Measurements from ENCODE around the gene PPP2R2C.

PPP2R2C gene

DNA sequence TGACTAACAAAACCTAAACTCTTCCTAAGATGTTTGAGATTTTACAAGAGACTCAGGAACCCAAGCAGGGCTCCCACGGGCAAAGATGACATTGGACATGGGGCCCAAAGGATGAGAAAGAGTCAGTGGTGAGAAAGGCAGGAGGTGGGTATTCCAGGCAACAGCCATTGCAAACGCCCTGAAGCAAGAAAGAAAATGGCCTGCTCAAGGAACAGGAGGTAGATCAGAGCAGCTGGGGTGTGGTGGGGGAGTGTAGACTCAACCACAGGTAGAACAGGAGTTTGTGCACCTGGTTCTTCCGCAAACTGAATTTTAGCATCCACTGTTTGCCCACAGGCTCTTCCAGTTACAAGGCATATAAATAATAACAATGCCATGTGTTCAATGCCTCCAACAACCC is 3.3 kb downstream of the PPP2R2C start:
- DNase-seq (ENCODE audit: low read depth), result no peak

DNA sequence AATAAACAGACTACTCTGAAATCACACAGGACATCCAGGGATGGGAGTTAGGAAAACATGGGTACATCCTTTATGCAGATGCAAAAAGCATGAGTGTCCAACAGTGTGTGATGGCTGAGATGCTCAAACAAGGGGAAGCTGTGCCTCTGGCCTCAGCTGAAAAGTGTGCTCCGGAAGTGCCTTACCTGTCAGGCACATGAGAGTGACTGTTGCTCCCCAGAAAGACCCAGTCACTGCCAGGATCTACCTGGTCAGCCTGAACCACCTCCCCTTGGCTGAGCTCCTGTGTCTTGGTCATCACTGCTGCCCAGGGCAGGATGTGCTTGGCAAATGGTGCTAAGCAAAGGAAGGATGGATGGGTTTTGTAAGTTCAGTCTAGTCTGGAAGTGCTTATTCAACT is 4.0 kb downstream of the PPP2R2C start:
- no peak for DNase-seq (ENCODE audit: low read depth)

DNA sequence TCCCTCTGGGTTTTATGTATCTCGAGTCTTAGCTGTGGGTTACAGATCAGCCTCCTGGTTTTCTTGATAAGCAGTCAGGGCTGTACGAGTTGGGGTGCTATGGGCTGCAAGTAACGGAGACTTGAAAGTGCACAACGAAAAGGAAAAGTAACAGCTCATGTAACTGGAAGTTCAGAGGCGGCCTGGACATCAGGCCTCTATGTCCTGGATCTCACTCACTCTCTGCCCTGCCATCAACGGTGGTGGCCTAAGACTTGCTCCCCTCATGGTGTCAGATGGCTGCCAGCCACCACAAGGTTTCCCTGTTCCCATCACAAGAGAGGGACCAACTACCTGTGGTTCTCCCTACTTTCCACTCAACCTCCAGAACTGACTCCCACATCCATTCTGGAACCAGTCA is 4.8 kb downstream of the PPP2R2C start:
- DNase-seq (ENCODE audit: low read depth), result no peak

DNA sequence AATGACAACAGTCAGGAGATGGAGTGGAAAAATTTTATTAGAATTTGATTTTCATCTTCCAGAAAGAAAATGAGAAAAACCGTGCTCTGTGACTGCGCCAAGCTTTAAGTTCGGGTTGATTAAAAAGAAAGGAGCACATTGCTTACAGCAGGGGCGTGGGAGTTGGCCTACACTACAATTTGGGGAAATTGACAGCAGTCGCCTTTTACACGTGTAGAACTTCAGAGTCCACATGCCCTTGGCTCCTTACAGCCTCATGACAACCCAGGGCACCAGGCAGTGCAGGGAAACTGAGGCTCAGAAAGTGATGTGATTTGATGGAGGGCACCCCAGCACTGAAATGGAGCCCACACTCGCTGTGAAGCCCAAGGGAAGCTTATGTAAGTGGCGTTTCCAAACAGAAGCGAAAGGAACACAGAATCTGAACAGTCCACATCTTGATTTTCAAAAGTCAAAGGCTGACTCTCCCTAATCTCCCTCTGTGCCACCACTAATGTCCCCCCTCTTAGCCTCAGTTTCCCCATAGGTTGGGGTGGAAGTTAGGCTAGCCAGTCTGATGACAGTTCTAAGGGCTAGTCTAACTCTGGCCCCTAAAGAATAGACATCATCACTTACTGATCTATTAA is 5.5 kb downstream of the PPP2R2C start:
- no peak for DNase-seq (ENCODE audit: low read depth)

DNA sequence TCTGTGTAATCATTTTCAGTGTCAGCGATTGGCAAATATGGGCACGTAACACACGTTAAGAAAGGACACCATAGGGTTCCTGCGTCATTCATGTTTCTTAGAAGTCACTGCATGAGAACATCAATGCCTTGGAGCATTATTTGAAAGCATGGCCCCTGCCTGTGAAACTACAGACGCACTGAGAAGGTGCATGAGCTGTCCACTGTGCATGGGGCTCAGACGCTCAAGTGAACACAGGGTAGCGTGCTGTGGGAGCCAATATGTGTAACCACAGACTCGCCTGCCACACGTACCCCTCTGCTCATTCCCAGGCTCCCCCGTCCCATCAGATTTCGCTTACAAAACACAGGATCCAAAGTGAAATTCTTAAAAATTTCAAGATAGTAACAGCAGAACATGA is 6.5 kb downstream of the PPP2R2C start:
- no peak for DNase-seq (ENCODE audit: low read depth)

DNA sequence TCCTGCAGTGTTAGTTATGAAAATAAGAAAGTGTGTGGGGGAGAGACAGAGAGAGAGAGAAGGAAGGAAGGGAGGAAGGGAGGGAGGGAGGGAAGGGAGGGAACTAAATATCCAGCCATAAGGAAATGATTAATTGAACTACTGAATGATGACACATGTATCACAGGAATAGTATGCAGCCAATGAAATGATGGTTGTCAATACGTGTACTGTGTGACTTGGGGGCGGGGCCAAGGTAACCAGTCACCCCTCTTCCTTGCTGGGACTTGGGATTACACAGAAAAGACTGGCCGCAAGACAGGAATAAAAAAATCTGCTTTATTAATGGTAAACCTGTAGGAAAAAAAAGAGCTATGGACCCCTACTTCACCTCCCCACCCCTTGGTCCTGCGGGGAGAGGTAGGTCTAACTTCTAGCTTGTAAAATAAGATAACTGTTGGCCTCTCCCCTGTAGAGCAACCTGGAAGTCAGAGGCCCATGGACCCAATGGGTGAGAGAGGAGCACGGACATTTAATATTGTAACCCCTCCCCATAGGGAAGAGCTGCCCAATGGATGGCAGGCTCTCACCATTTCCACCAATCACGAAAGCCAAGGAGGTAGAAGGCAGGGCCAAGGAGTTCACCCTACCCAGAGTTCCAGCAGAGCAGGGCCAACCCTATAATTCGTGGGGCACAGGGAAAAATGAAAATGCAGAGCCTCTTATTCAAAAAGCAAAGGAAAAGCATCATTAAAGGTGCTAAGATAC is 7.4 kb downstream of the PPP2R2C start:
- no peak for DNase-seq (ENCODE audit: low read depth)

DNA sequence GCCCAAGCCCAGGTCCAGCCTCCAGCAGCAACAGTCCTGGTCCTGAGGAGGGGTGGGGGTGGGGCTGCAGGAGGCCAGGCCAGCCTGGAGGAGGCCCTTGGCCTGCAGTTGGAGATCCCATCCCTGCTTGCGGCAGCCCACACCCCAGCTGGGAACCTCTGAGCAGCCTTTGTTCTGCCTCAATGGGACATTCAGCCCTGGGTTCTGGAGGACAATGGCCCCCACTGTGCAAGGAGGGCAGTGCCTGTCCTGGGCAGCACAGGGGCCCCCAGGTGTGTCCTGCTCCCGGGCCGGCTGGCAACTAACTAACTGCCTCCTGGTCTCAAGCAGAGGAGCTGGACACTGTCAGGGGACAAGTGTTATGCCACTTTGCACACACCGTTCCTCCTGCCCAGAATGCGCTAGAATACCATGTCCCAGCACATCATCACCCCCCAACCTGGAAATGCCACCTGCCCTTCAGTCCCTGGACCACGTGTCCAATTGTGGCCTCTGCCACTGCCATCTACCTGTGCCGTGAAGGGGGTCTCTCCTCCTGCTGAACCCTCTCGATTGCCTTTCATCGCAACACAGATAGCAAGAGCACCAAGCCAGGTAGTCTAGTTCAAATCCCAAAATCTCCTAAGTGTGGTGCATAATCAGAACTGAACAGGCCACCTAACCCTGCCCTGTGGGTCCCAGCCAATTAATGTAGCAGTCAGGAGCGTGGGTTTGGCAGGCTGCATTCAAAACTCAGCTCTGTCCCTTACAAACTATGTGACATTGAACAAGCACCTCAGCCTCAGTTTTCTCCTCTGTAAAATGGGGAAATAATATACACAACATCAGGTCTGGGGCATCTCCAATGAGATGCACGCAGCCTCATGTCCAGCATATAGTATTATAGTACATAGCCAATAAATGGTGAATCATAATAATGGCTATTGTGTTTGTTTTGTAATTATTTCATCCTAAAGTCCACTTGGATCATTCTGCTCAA is 8.8 kb downstream of the PPP2R2C start:
- DNase-seq (ENCODE audit: low read depth), result no peak

DNA sequence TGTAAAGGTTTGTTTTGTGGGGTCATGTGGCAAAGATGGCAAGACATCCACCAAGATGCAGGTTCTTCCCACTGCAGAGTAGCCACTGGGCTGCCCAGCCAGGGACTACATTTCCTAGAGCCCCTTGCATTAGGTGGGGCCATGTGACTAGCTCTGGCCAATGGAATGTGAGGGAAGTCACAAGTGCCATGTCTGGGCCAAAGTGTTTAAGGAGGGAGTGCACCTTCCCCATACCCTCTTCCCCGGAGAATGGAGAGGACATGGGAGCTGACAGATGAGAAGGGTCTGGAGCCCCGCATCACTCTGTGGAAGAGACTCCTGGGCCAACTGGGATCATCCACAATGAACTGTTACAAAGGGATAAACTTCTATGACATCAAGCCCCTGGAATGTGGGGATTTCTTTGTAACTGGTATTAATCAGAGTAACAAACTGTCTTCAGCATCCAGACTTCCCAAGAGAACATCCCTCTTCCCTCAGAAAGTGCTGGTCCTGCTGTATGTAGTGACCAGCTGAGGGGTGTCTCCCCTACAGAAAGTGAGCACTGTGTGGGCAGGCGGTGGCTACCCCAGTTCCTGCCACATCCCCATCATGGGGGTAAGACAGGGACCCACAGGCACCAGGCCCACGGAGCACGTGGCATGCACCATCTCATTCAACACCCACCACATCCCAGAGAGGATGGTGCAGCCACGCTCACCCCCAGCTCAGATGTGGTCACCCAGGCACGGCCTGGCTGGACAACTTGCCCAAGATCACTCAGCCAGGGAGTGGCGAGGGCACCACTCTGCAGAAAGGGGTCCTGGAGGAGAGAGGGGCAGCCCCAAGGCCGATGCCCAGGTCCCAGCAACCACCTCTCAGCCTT is 10.9 kb downstream of the PPP2R2C start:
- no peak for DNase-seq (ENCODE audit: low read depth)

DNA sequence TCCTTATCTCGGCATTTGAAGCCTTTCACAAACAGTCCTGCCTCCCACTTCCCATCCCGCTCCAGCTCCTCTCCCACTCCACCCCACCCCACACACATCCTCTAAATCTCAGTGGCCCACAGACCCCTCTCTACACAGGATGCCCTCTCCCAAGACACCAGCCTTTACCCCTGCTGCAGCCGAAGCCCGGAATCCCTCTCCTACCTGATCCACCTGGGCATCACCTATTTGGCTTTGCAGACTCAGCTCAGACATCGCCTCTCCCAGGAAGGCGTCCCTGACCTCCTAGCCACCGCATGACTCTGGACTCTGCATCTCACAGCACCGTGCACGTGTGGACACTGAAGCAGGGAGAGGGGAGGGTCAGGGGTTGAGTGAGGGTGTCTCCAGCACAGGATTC is 11.5 kb downstream of the PPP2R2C start:
- DNase-seq (ENCODE audit: low read depth), result no peak

DNA sequence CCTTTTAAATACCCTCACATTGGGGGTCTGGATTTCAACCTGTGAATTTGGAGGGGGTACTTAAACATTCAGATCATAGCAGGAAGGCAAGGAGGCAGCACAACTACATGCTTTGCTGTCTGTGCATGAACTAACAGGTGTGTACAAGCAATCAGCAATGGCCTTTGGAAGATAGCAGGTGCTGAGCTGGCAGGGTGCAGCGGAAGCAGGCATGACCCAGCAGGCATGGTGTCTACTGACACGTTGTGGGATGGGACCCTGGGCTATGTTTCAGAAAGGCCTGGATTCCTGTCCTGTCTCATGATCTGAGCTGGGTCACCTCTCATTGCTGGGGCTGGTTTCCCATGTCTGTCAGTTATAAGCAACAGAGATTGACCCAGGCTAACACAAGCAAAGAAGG is 13.9 kb downstream of the PPP2R2C start:
- DNase-seq (ENCODE audit: low read depth), result no peak

DNA sequence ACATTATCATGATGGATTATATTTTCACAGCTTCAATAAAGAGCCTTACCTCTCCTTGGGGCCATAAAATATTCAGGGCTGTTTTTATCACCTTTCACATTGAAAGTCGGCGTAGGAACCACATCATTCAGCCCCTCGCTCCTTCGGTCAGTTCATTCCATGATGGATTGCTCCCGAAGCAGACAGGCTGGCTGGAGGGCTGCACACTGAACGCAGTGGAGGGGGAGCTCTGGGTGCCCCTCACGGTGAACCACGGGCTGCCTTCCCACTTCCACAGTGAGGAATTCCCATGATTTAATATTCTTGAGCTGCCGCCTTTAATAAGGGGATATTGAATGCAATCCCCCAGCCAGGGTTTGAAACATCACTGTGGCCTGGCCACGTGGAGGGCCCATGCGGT is 16.0 kb downstream of the PPP2R2C start:
- DNase-seq (ENCODE audit: low read depth), result no peak

DNA sequence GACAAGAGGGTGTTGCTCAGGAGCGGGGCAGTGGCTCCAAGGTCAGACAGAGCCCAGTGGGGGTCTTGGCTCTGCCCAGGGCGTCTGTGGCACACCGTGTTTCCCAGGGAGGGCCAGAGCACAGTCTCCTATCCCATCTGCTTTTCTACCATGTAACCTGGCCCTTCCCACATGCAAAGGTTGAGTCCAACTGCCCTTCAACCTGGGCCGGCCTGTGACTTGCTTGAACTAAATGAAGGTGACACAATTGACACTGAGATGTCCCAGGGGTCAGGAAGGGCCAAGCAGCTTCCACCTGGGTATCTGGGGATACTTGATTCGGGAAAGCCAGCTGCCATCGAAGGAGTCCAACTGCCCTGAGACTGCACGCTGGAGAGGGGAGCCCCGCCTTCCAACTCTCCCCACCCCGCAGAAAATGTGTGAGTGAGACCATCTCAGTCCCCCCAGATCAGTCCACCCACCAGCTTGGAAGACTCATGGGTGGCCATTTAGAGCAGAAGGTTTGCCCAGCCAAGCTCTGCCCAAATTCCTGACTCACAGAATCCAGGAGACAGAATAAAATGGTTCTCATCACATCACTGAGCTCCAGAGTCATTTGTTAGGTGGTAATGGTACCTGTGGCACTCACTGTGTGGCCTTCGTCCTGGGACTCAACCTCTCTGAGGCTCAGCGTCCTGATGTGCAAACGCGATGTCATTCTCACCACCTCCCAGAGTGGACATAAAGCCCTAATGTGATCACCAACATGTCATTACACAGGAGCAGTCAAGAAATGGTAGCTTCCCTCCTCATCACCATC is 18.1 kb downstream of the PPP2R2C start:
- no peak for DNase-seq (ENCODE audit: low read depth)

DNA sequence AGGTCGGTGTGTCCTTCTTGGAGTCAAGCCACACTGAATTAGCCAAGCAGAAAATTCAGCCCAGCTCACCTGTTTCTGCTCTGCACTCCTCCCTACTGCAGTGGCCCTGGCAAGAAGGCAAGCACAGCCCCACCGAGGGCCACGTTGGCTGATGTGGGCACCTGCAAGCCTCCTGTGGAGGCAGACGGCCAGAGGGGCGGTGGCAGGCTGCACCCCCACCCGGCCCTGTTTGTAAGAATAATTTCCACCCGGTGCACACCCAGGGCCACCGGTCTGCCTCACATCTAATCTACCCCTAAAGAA is 18.8 kb downstream of the PPP2R2C start:
- no peak for DNase-seq (ENCODE audit: low read depth)

DNA sequence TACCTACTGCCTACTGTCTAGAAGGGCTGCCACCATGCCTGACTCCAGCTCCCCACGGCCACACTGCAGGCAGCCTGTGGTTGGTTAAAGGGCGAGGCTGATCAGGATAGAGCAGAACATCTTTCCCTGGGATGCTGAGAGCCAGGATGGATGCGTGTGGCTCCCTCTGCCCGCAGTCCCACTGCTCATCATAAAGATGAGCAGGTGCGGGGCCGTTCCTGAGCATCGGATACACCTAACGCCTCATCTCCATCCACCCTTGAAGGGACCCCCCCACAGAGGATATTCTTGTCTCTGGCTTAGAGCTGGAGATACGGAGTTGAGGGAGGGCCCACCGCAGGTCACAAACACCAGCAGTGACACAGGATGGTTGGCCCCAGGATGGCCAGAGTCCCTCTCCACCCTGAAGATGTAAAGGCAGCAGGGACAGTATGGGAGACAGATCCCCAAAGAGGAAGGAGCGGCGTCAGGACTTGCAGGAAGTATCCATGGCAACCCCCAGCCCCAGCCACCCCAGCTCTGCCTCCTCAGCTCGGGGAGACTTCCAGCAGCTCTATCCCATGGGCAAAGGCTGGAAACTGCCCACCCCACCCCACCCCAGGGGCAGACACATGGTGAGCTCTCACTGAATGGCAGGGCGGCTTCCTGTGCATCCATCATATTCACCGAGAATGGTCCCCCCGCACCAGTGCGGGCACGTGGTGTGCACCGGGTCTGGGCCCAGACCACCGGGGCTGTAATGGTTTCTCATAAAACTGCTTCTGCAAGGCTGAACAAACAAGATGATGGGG is 19.3 kb downstream of the PPP2R2C start:
- DNase-seq (ENCODE audit: low read depth), result no peak

DNA sequence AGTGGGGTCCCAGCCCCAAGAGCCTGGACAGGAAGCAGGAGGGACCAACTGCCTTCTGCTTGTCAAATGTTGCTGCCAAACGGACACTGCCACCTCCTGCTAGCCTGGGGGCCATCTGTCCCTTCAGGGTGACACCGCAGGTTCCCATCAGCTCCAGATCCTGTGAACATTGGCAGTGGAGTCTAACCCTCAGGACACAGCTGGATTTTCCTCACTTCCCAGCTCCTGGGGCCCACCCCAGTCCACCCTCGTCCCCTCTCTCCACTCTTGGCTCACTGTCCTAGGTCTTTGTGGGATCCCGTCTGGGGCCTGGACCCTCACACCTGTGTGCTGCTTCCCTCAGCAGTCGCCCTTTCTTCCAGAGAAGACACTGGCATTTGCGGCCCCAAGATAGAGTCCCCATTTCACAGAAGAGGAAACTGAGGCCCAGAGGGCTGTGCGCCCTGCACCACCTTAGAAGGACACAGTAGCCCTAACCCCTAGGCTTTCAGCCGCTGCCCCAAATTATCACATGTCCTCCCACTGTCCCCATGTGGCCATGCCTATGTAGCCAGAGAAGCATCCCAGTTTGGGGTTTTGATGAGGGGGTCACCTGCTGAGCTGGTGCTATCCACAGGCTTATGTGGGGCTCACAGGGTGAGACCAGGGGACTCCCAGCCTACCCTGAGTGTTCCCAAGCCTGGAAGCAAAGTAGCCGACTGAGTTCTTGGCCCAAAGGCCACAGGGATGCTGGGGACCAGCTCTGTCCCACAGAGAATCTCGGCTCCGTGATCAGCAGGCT is 20.1 kb downstream of the PPP2R2C start:
- DNase-seq (ENCODE audit: low read depth), result no peak

DNA sequence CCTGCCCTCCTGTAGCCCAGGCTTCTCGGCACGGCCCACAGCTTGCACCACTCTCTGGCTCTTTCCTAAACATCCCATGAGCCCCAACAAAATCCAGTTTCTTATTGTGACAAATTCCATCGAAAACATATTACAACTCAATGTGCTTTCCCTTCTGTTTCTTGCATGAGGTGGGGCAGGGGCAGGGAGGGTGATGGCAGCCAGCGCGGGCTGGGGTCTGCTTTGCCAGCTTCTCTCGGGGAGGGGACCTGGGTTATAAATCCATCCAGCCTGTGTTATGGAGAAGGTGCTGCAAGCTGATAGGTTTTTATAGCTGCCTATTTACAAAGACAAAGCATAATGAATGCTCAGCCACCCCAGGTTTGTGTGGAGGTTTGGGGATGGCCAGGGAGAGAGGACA is 21.1 kb downstream of the PPP2R2C start:
- no peak for DNase-seq (ENCODE audit: low read depth)

DNA sequence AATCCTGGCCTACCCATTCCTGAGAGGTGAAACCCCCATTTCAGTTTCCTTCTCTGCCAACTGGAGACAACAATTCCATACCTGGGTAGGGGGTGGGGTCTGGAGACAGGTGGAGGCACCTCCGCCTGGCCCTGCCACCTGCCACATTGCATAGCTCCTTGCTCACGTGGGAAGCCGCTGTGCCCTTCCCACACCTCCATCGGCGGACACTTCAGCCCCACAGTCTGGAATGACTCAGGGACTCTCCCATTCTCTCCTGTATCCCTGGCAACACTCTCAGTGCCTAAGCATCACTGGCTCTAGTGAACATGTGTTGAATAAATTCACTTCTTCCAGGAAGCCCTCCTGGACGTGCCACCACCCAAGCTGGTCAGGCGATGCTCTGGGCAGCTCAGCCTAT is 21.7 kb downstream of the PPP2R2C start:
- DNase-seq (ENCODE audit: low read depth), result no peak

DNA sequence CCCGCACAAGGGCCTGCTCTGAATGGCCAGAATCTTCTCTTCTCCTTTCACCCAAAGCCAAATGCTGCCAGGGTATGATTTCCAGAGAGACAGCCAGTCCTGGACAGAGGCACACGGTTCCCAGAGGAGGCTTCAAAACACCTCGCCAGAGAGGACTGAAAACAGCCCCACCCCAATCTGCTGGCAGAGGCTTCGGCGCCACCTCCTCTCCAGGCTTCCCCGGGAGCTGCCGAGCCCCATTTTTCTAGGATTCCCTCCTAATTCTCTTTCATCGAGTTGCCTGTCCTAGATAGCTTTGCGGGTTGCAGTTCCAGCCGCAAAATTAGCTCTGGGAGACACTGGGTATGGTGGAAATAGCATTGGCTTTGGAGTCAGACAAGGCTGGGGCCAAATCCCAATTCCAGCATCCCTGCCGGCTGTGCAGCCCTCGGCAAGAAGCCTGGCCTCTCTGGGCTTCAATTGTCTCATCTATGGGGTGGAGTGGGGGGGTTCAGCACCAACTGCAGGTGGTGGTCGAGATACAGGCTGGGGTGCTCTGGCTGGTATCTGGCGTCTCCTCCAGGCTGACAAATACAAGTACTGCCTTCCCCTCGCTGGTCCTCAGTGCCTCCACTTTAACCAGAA is 22.6 kb downstream of the PPP2R2C start:
- DNase-seq (ENCODE audit: low read depth), result no peak

DNA sequence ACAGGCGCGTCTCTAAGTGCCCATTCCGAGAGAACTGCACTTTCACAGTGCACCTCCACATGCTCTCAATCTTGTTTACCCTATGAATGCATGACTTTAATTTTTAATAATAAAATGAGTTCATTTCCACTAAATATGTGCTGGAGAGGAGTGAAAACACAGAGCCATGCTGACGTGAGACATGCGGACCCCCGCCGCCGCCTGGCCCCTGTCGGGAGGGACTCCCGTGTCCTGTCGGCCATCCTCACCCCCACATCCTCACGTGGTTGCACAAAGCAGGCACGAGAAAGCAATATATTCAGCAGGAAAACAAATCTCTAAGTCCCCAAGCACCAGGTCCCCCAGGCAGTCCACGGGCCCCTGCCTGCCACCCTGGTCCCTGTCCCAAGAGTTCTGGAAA is 23.1 kb downstream of the PPP2R2C start:
- no peak for DNase-seq (ENCODE audit: low read depth)
